IPS-NIHi7 (cell line): Measurements from ENCODE around the gene UGT2B10.

Source experiments
- DNase-seq: peaks from one replicate; pipeline ENCODE4 v3.0.0; 2012; ENCODE audit warnings: mixed read lengths; ENCODE audit errors: extremely low spot score

UGT2B10 gene

GRCh38 chr4:68871809-68872642 lies 56.2 kb downstream of the UGT2B10 start:
- no peak for DNase-seq

GRCh38 chr4:68872643-68873502 lies 57.1 kb downstream of the UGT2B10 start:
- DNase-seq: no peak

- DNase-seq: no peak
Observed at GRCh38 chr4:68874507-68874906, 58.7 kb downstream of the UGT2B10 start.

- DNase-seq: no peak
Observed at GRCh38 chr4:68877555-68877954, 61.8 kb downstream of the UGT2B10 start.

- no peak for DNase-seq
Observed at GRCh38 chr4:68878048-68878447, 62.3 kb downstream of the UGT2B10 start.
